ENCODE measurements around the gene TNFSF15. TPM values are rescaled to one million over a fixed set of nuclear protein-coding genes. Genes with fewer than 3 reads are reported as not detected.

TNFSF15 gene
- total RNA-seq, 1 donor from 2014 or later = 12.2 TPM

GRCh38 chr9:114829574-114830440 lies 24.0 kb upstream of the TNFSF15 start:
- H3K36me3 Mint-ChIP-seq = no peaks in the 10 kb centered on the region

GRCh38 chr9:114828303-114828650 lies 22.4 kb upstream of the TNFSF15 start:
- Mint-ChIP-seq H3K9me3 (peaks cover 10% of the 10 kb centered on the region), H3K36me3 (no peaks in the 10 kb centered on the region), H3K4me3 (no peak overlapping the region), H3K4me1 (peaks cover 26% of the 10 kb centered on the region), H3K27me3 (ENCODE audit: low read depth) (no peaks in the 10 kb centered on the region), H3K27ac (no peak overlapping the region)
- no peak for DNase-seq (ENCODE audit: low spot score in 2 of 2, unreplicated experiment in 2 of 2)
- no peak for TF ChIP-seq CTCF (IDR thresholded peaks at IDR 0.05; ENCODE audit: unreplicated experiment)

More at GRCh38 chr9:114829574-114830440, 24.0 kb upstream of the TNFSF15 start:
- no peak for TF ChIP-seq CTCF (IDR thresholded peaks at IDR 0.05; ENCODE audit: unreplicated experiment)
- H3K27ac Mint-ChIP-seq = peak overlapping the region; percentile 16
- peaks cover 23% of the 10 kb centered on the region for H3K4me1 Mint-ChIP-seq
- no peaks in the 10 kb centered on the region for H3K27me3 Mint-ChIP-seq (ENCODE audit: low read depth)
- peaks cover 10% of the 10 kb centered on the region for H3K9me3 Mint-ChIP-seq
- no peak overlapping the region for H3K4me3 Mint-ChIP-seq
- DNase-seq (ENCODE audit: low spot score in 2 of 2, unreplicated experiment in 2 of 2) = no peak

DNA sequence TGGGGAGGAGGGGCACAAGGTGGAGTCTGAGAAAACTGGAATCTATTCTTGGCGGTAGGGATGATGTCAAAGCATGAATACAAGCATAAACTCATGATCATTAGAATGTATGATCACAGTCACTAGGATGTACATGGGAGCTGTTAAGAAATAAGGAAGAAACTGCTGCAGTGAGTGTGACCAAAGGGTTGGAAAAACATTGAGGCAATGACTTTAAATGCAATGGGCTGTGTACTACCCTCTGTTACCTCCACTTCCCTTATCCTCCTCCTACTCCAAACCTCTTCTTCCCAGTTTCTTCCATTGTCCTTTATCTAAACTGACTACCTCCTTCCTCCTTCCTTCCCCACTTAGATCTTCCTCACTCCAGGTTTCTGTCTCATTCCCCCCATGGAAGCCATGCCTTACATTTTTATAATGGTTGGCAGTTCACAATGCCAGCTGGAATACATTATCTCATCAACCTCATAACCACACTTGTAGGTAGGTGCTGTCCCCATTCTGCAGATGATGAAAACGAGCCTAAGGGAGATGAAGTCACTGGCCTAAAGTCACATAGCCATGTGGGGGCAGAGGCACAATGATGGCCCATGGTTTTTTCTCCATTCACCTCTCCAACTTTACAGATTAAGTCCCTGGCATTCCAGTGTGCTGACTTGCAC lies 21.9 kb upstream of the TNFSF15 start:
- no peaks in the 10 kb centered on the region for H3K36me3 Mint-ChIP-seq
- no peak overlapping the region for H3K27ac Mint-ChIP-seq
- no peak for TF ChIP-seq CTCF (IDR thresholded peaks at IDR 0.05; ENCODE audit: unreplicated experiment)
- H3K9me3 Mint-ChIP-seq = peaks cover 10% of the 10 kb centered on the region
- H3K27me3 Mint-ChIP-seq (ENCODE audit: low read depth) = no peaks in the 10 kb centered on the region
- peaks cover 26% of the 10 kb centered on the region for H3K4me1 Mint-ChIP-seq
- no peak overlapping the region for H3K4me3 Mint-ChIP-seq
- DNase-seq (ENCODE audit: low spot score in 2 of 2, unreplicated experiment in 2 of 2) = no peak

- Mint-ChIP-seq H3K9me3 (no peaks in the 10 kb centered on the region), H3K27me3 (ENCODE audit: low read depth) (no peaks in the 10 kb centered on the region), H3K27ac (no peak overlapping the region), H3K36me3 (no peaks in the 10 kb centered on the region), H3K4me1 (peaks cover 26% of the 10 kb centered on the region), H3K4me3 (no peak overlapping the region)
- TF ChIP-seq CTCF (IDR thresholded peaks at IDR 0.05; ENCODE audit: unreplicated experiment) = no peak
- DNase-seq (ENCODE audit: low spot score in 2 of 2, unreplicated experiment in 2 of 2) = no peak
These were observed 20.6 kb upstream of the TNFSF15 start for GRCh38 chr9:114826431-114826830.

- H3K4me3 Mint-ChIP-seq = no peak overlapping the region
- H3K9me3 Mint-ChIP-seq = no peaks in the 10 kb centered on the region
- TF ChIP-seq CTCF (IDR thresholded peaks at IDR 0.05; ENCODE audit: unreplicated experiment) = no peak
- H3K4me1 Mint-ChIP-seq = peaks cover 24% of the 10 kb centered on the region
- no peaks in the 10 kb centered on the region for H3K27me3 Mint-ChIP-seq (ENCODE audit: low read depth)
- H3K27ac Mint-ChIP-seq = peak overlapping the region; percentile 72
- no peak for DNase-seq (ENCODE audit: low spot score in 2 of 2, unreplicated experiment in 2 of 2)
- H3K36me3 Mint-ChIP-seq = no peaks in the 10 kb centered on the region
These were observed 19.4 kb upstream of the TNFSF15 start for GRCh38 chr9:114825126-114825795.
